Activated naive CD4-positive, alpha-beta T cell treated with anti-CD3 and anti-CD28 coated beads for 36 hours (primary cell): ENCODE measurements around the gene TDRD9. TPM values are rescaled to one million over a fixed set of nuclear protein-coding genes. Genes with fewer than 3 reads are reported as not detected.

Source experiments
- CTCF ChIA-PET: fragments of 350-600 bp; sonication (Branson Sonifier 250); formaldehyde crosslinking; loops from one replicate; lab custom pipeline; 2021; ENCODE audit warnings: antibody characterized with exemption; lab: Charles Lee
- DNase-seq: peaks from one replicate; pipeline ENCODE4 v3.0.0-alpha.2; 2020
- H3K27ac Mint-ChIP-seq: one replicate; pipeline ENCODE4 v1.8.0; 2021; ENCODE audit warnings: mild to moderate bottlenecking, mixed read lengths
- H3K27me3 Mint-ChIP-seq: one replicate; pipeline ENCODE4 v1.8.0; 2021; ENCODE audit warnings: low read depth, mixed read lengths
- H3K36me3 Mint-ChIP-seq: one replicate; pipeline ENCODE4 v1.8.0; 2021; ENCODE audit warnings: low read depth, mixed read lengths
- H3K4me1 Mint-ChIP-seq: one replicate; pipeline ENCODE4 v1.8.0; 2021; ENCODE audit warnings: low read depth, mixed read lengths
- H3K4me3 Mint-ChIP-seq: one replicate; pipeline ENCODE4 v1.8.0; 2021; ENCODE audit warnings: mild to moderate bottlenecking, moderate library complexity, mixed read lengths
- H3K9me3 Mint-ChIP-seq: one replicate; pipeline ENCODE4 v1.8.0; 2021; ENCODE audit warnings: mixed read lengths
- intact Hi-C: fragments of 100-400 bp; cut with micrococcal nuclease; formaldehyde crosslinking; loops from one replicate; pipeline ENCODE4 v1.15.1; 2023
- total RNA-seq, 2 experiments: library from RNA; stranded (reverse); gene quantifications; one replicate each; pipeline ENCODE4 v1.2.3, GENCODE V29; 2021

TDRD9 gene
- total RNA-seq, 2 experiments from 2014 or later = 0.10 TPM; not detected in 1

GRCh38 chr14:104025534-104025933 lies 97.3 kb downstream of the TDRD9 start:
- Mint-ChIP-seq H3K27me3 (peaks cover 5% of the 10 kb centered on the region), H3K4me1 (no peaks in the 10 kb centered on the region), H3K9me3 (no peaks in the 10 kb centered on the region), H3K27ac (no peak overlapping the region), H3K36me3 (no peaks in the 10 kb centered on the region), H3K4me3 (no peak overlapping the region)
- DNase-seq = no peak
- CTCF ChIA-PET = no interaction called here
- intact Hi-C loops = no loop called here

GRCh38 chr14:104026024-104026423 lies 97.8 kb downstream of the TDRD9 start:
- no peaks in the 10 kb centered on the region for H3K4me1 Mint-ChIP-seq
- CTCF ChIA-PET = no interaction called here

GRCh38 chr14:104030958-104031357 lies 102.7 kb downstream of the TDRD9 start:
- no peaks in the 10 kb centered on the region for H3K9me3 Mint-ChIP-seq
- DNase-seq = no peak
- peaks cover 10% of the 10 kb centered on the region for H3K27me3 Mint-ChIP-seq
- H3K36me3 Mint-ChIP-seq = no peaks in the 10 kb centered on the region
- intact Hi-C loops = no loop called here
- no peak overlapping the region for H3K4me3 Mint-ChIP-seq
- no peak overlapping the region for H3K27ac Mint-ChIP-seq
- CTCF ChIA-PET = no interaction called here
- H3K4me1 Mint-ChIP-seq = no peaks in the 10 kb centered on the region

More at GRCh38 chr14:104026024-104026423, 97.8 kb downstream of the TDRD9 start:
- peaks cover 5% of the 10 kb centered on the region for H3K27me3 Mint-ChIP-seq
- intact Hi-C loops = no loop called here
- no peak overlapping the region for H3K4me3 Mint-ChIP-seq
- H3K36me3 Mint-ChIP-seq = no peaks in the 10 kb centered on the region
- DNase-seq = no peak
- no peaks in the 10 kb centered on the region for H3K9me3 Mint-ChIP-seq
- H3K27ac Mint-ChIP-seq = no peak overlapping the region

- Mint-ChIP-seq H3K27ac (no peak overlapping the region), H3K27me3 (peaks cover 10% of the 10 kb centered on the region), H3K4me1 (no peaks in the 10 kb centered on the region), H3K36me3 (no peaks in the 10 kb centered on the region), H3K4me3 (no peak overlapping the region), H3K9me3 (no peaks in the 10 kb centered on the region)
- no peak for DNase-seq
- intact Hi-C loops = no loop called here
- CTCF ChIA-PET = no interaction called here
These were observed 103.1 kb downstream of the TDRD9 start for GRCh38 chr14:104031384-104031783.

- no peak for DNase-seq
- H3K4me1 Mint-ChIP-seq = no peaks in the 10 kb centered on the region
- H3K27ac Mint-ChIP-seq = no peak overlapping the region
- CTCF ChIA-PET = no interaction called here
- H3K9me3 Mint-ChIP-seq = no peaks in the 10 kb centered on the region
- intact Hi-C loops = no loop called here
- H3K4me3 Mint-ChIP-seq = no peak overlapping the region
- no peaks in the 10 kb centered on the region for H3K36me3 Mint-ChIP-seq
- H3K27me3 Mint-ChIP-seq = peaks cover 15% of the 10 kb centered on the region
These were observed 106.9 kb downstream of the TDRD9 start for GRCh38 chr14:104034976-104035699.

- Mint-ChIP-seq H3K27ac (no peak overlapping the region), H3K27me3 (peaks cover 15% of the 10 kb centered on the region), H3K9me3 (no peaks in the 10 kb centered on the region), H3K4me1 (no peaks in the 10 kb centered on the region), H3K4me3 (no peak overlapping the region), H3K36me3 (no peaks in the 10 kb centered on the region)
- intact Hi-C loops = no loop called here
- no peak for DNase-seq
- CTCF ChIA-PET = interaction anchor here (0.6 kb wide), 1 partner anchor 92 kb away, joined by 4 read pairs; no protein-coding TSS in a partner anchor
These were observed 108.0 kb downstream of the TDRD9 start for GRCh38 chr14:104036212-104036611.

GRCh38 chr14:104037074-104037473 lies 108.8 kb downstream of the TDRD9 start:
- intact Hi-C loops = no loop called here
- no peak for DNase-seq
- Mint-ChIP-seq H3K4me3 (no peak overlapping the region), H3K9me3 (no peaks in the 10 kb centered on the region), H3K4me1 (no peaks in the 10 kb centered on the region), H3K27me3 (peaks cover 15% of the 10 kb centered on the region), H3K36me3 (no peaks in the 10 kb centered on the region), H3K27ac (no peak overlapping the region)
- CTCF ChIA-PET = interaction anchor here (0.6 to 1.3 kb wide), 2 partner anchors 41 to 92 kb away, joined by 3 to 4 read pairs; no protein-coding TSS in a partner anchor

- intact Hi-C loops = no loop called here
- Mint-ChIP-seq H3K27me3 (peaks cover 15% of the 10 kb centered on the region), H3K9me3 (no peaks in the 10 kb centered on the region), H3K4me1 (no peaks in the 10 kb centered on the region), H3K36me3 (no peaks in the 10 kb centered on the region), H3K4me3 (no peak overlapping the region), H3K27ac (no peak overlapping the region)
- CTCF ChIA-PET = interaction anchor here (0.6 to 1.3 kb wide), 2 partner anchors 40 to 246 kb away, joined by 3 read pairs; no protein-coding TSS in a partner anchor
- no peak for DNase-seq
These were observed 109.6 kb downstream of the TDRD9 start for GRCh38 chr14:104037903-104038302.

GRCh38 chr14:104039214-104039613 lies 111.0 kb downstream of the TDRD9 start:
- intact Hi-C loops = no loop called here
- Mint-ChIP-seq H3K4me1 (no peaks in the 10 kb centered on the region), H3K27ac (no peak overlapping the region), H3K4me3 (no peak overlapping the region), H3K36me3 (no peaks in the 10 kb centered on the region), H3K27me3 (peaks cover 9% of the 10 kb centered on the region), H3K9me3 (no peaks in the 10 kb centered on the region)
- DNase-seq = no peak
- CTCF ChIA-PET = no interaction called here

- CTCF ChIA-PET = no interaction called here
- Mint-ChIP-seq H3K4me1 (no peaks in the 10 kb centered on the region), H3K27me3 (peaks cover 9% of the 10 kb centered on the region), H3K9me3 (no peaks in the 10 kb centered on the region), H3K27ac (no peak overlapping the region), H3K4me3 (no peak overlapping the region), H3K36me3 (no peaks in the 10 kb centered on the region)
- intact Hi-C loops = no loop called here
- DNase-seq = no peak
These were observed 112.3 kb downstream of the TDRD9 start for GRCh38 chr14:104040539-104040938.

- intact Hi-C loops = no loop called here
- Mint-ChIP-seq H3K4me3 (no peak overlapping the region), H3K9me3 (no peaks in the 10 kb centered on the region), H3K4me1 (no peaks in the 10 kb centered on the region), H3K27ac (no peak overlapping the region), H3K36me3 (no peaks in the 10 kb centered on the region), H3K27me3 (peaks cover 9% of the 10 kb centered on the region)
- CTCF ChIA-PET = interaction anchor here (1.2 kb wide), 1 partner anchor 36 kb away, joined by 3 read pairs; no protein-coding TSS in a partner anchor
- no peak for DNase-seq
These were observed 113.3 kb downstream of the TDRD9 start for GRCh38 chr14:104041430-104042104.

- Mint-ChIP-seq H3K9me3 (no peaks in the 10 kb centered on the region), H3K36me3 (no peaks in the 10 kb centered on the region), H3K27me3 (peaks cover 6% of the 10 kb centered on the region), H3K27ac (no peak overlapping the region), H3K4me3 (no peak overlapping the region), H3K4me1 (no peaks in the 10 kb centered on the region)
- CTCF ChIA-PET = no interaction called here
- intact Hi-C loops = no loop called here
- DNase-seq = no peak
These were observed 115.8 kb downstream of the TDRD9 start for GRCh38 chr14:104044016-104044415.
